Ovary (tissue), 3 donors: Measurements from ENCODE around the gene OR1F1.

Experiments used
- CTCF ChIP-seq, 3 donors: fragments of 450-650 bp in 2 of 3; fragments of 200-600 bp in 1 of 3; IDR thresholded peaks; one replicate each; pipeline versions ENCODE4 v1.5.1 to v1.8.0; 2016 to 2022; ENCODE audit warnings: antibody characterized with exemption in 3 of 3, mild to moderate bottlenecking in 1 of 3
- POLR2A ChIP-seq: fragments of 450-650 bp; IDR thresholded peaks from one replicate; pipeline ENCODE4 v1.6.1; 2017; ENCODE audit warnings: antibody characterized with exemption, mild to moderate bottlenecking, moderate library complexity
- donor health status: DM: no; HTN: no; CAD: no.

GRCh38 chr16:3212567-3212966 is 24.6 kb downstream of the OR1F1 start:
- no peak for TF ChIP-seq CTCF (IDR thresholded peaks at IDR 0.05)
- TF ChIP-seq POLR2A, result no peak
